ENCODE results near the gene PIGT. TPM values are rescaled to one million over a fixed set of nuclear protein-coding genes. Genes with fewer than 3 reads are reported as not detected.

PIGT gene
- polyA plus RNA-seq, 2 of the 4 experiments (the other 2 are of a cell fraction), result 60.3 to 66.2 TPM

DNA sequence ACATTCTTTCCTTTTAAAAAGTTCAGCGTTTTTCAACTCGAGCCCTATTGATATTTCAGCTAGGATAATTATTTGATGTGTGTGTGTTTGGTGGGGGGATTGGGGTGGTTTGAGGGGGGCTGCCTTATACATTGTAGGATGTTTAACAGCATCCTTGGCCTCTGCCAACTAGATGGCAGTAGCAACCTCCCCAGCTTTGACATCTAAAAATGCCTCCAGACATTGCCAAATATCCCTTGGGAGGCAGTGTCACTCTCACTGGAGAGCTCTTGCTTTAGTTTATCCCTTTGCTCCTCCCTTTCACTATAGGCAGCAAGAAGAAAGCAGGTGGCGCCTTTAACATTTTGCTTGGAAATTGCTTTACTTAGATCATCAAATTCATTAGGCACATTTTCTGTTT lies 23.2 kb upstream of the PIGT start:
- CTCF ChIA-PET, result interaction anchor here (0.6 to 4.4 kb wide), 9 partner anchors 10 to 379 kb away, joined by 3 to 32 read pairs (median 7); partner anchors contain the start of genes DBNDD2 and SYS1
- H3K9me3 ChIP-seq, result no peaks in the 10 kb centered on the region
- ATAC-seq (no peak; a peak in 1 of 6 replicates), DNase-seq (ENCODE audit: low read depth in 1 of 2, low spot score in 1 of 2) (no peak), FAIRE-seq (no peak)
- no peaks in the 10 kb centered on the region for H3K4me1 ChIP-seq
- no peak overlapping the region for H3K27ac ChIP-seq
- POLR2A ChIA-PET, result interaction anchor here (0.6 to 1.2 kb wide), 2 partner anchors 13 to 23 kb away, joined by 4 to 5 read pairs; partner anchors contain the start of gene PIGT
- 66% methylated on average over 3 of the region's 3 CpGs for WGBS (ENCODE audit: missing lambda C conversion rate)
- TF ChIP-seq, protein P1, sequence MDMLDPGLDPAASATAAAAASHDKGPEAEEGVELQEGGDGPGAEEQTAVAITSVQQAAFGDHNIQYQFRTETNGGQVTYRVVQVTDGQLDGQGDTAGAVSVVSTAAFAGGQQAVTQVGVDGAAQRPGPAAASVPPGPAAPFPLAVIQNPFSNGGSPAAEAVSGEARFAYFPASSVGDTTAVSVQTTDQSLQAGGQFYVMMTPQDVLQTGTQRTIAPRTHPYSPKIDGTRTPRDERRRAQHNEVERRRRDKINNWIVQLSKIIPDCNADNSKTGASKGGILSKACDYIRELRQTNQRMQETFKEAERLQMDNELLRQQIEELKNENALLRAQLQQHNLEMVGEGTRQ (IDR thresholded peaks at IDR 0.05), result no peak
- TF ChIP-seq RAD21 (conservative IDR thresholded peaks at IDR 0.05 in 1 of 2, IDR thresholded peaks at IDR 0.05 in 1 of 2) (0 out of 5 replicates have a peak, but pooled peaks have one; percentile 13 to 20), KDM5A (IDR thresholded peaks at IDR 0.05) (no peak), HEYL (CRISPR knock-in tag; IDR thresholded peaks at IDR 0.05) (no peak), KDM1A (IDR thresholded peaks at IDR 0.05; ENCODE audit: low read depth) (no peak), POLR2AphosphoS2 (conservative IDR thresholded peaks at IDR 0.05; ENCODE audit: low read length) (no peak), CTCF (IDR thresholded peaks at IDR 0.05) (peak; percentile 21; the same call in 1 of the 3 replicates)
- no peak overlapping the region for H3K4me3 ChIP-seq
- no peak overlapping the region for H3K4me2 ChIP-seq

DNA sequence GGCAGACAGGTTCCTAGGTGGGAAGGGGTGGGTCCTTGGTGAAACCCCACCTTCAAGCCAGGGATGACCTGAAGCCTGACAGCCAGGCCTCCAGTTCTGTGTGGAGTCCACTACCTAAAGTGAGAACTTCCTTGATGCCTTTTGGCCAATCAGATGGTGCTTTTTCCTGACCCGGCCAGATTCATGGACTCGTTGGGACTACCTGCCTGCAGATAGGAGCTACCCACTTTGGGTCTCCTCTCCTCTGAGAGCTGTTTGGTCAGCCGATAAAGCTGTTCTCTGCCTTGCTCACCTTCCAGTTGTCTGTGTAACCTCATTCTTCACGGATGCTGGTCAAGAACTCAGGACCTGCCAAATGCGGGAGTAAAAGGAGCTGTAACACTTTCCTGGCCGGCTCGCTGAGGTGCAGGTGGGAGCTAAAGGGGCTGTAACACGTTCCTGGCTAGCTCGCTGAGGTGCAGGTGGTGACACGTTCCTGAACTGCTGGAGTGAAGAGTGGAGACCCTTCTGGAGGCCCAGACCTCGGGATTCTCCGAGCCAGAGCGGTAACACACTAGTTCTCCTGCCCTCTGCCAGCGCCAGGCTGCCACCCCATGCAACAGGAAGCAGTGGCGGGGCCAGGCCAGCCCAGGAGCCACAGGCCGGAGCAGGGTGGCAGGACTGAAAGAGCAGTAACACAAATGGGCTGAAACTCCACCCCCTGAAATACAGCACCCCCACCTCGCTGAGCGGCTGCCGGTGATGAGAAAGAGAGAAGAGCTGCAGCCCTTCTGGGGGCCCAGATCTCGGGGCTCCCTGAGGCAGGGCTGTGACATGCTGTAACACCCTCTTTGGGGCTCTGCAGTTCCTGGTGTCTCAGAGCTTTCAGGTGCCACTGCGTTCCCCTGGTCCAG lies 21.5 kb upstream of the PIGT start:
- 72% methylated on average over 16 of the region's 21 CpGs for WGBS (ENCODE audit: missing lambda C conversion rate)
- CTCF ChIA-PET, result interaction anchor here (0.6 to 4.4 kb wide), 7 partner anchors 12 to 198 kb away, joined by 3 to 32 read pairs (median 5); partner anchors contain the start of genes DBNDD2 and SYS1
- no peak for DNase-seq (ENCODE audit: low read depth in 1 of 2, low spot score in 1 of 2)

GRCh38 chr20:45395114-45395415 lies 20.9 kb upstream of the PIGT start:
- H3K4me1 ChIP-seq, result no peaks in the 10 kb centered on the region
- whole genome bisulfite sequencing (ENCODE audit: missing lambda C conversion rate), result 69% methylated on average over 4 of the region's 7 CpGs
- no peak overlapping the region for H3K4me2 ChIP-seq
- TF ChIP-seq ZSCAN20 (CRISPR knock-in tag; IDR thresholded peaks at IDR 0.05) (no peak), HOXB5 (CRISPR knock-in tag; IDR thresholded peaks at IDR 0.05) (no peak), KDM1A (IDR thresholded peaks at IDR 0.05; ENCODE audit: low read depth) (no peak), HOXA7 (CRISPR knock-in tag; IDR thresholded peaks at IDR 0.05) (no peak), MAFK (IDR thresholded peaks at IDR 0.05; ENCODE audit: partially characterized antibody) (no peak), JUNB (IDR thresholded peaks at IDR 0.05) (no peak), NPAS2 (CRISPR knock-in tag; IDR thresholded peaks at IDR 0.05; ENCODE audit: borderline replicate concordance) (no peak), TP53 (CRISPR knock-in tag; IDR thresholded peaks at IDR 0.05) (no peak), PHF8 (IDR thresholded peaks at IDR 0.05; ENCODE audit: borderline replicate concordance, low read depth) (no peak)
- no peak overlapping the region for H3K4me3 ChIP-seq
- FAIRE-seq (no peak), ATAC-seq (no peak), DNase-seq (ENCODE audit: low read depth in 1 of 2, low spot score in 1 of 2) (no peak)
- ChIA-PET POLR2A (no interaction called here), CTCF (interaction anchor here (0.6 to 4.4 kb wide), 7 partner anchors 12 to 197 kb away, joined by 3 to 32 read pairs (median 5); partner anchors contain the start of genes DBNDD2 and SYS1)
- peaks cover 6% of the 10 kb centered on the region for H3K9me3 ChIP-seq
- H3K27ac ChIP-seq, result no peak overlapping the region

More for the DNA sequence above, 21.5 kb upstream of the PIGT start:
- Histone ChIP-seq H3K27ac (no peak overlapping the region), H3K4me2 (no peak overlapping the region), H3K9me3 (no peaks in the 10 kb centered on the region; the same call in 1 of the 3 replicates), H3K4me1 (no peaks in the 10 kb centered on the region), H3K4me3 (no peak overlapping the region)
- no peak for TF ChIP-seq HOXB13 (CRISPR knock-in tag; IDR thresholded peaks at IDR 0.05; ENCODE audit: low read depth)
- no peak for TF ChIP-seq ZC3H11A (IDR thresholded peaks at IDR 0.05)
- no peak for TF ChIP-seq MAFK (IDR thresholded peaks at IDR 0.05; ENCODE audit: partially characterized antibody)
- no peak for TF ChIP-seq TFCP2L1 (CRISPR knock-in tag; IDR thresholded peaks at IDR 0.05)
- no peak for TF ChIP-seq FOXS1 (CRISPR knock-in tag; IDR thresholded peaks at IDR 0.05)
- TF ChIP-seq JUNB (IDR thresholded peaks at IDR 0.05), result no peak
- TF ChIP-seq NR3C1 (IDR thresholded peaks at IDR 0.05), result no peak
- no peak for TF ChIP-seq ZFP36 (IDR thresholded peaks at IDR 0.05; ENCODE audit: borderline replicate concordance, partially characterized antibody)
- no peak for TF ChIP-seq HOXB5 (CRISPR knock-in tag; IDR thresholded peaks at IDR 0.05)
- no peak for TF ChIP-seq HOXA7 (CRISPR knock-in tag; IDR thresholded peaks at IDR 0.05)
- TF ChIP-seq NFE2L2 (conservative IDR thresholded peaks at IDR 0.05; ENCODE audit: low read length), result no peak
- TF ChIP-seq MAX (IDR thresholded peaks at IDR 0.05), result no peak
- TF ChIP-seq SMC3 (IDR thresholded peaks at IDR 0.05), result no peak
- TF ChIP-seq BHLHE40 (IDR thresholded peaks at IDR 0.05; ENCODE audit: low read depth, low read length), result no peak
- POLR2A ChIA-PET, result no interaction called here
- FAIRE-seq (no peak), ATAC-seq (no peak)

All from A549 (cell line).